H1 (cell line): ENCODE results near the gene CDH22. TPM values are rescaled to one million over a fixed set of nuclear protein-coding genes. Genes with fewer than 3 reads are reported as not detected.

ENCODE experiments used
- CTCF ChIA-PET: fragments of 300-600 bp; sonication (Branson Sonifier 250); formaldehyde crosslinking; loops from one replicate; lab custom pipeline; 2021; ENCODE audit not compliant: partially characterized antibody; lab: Charles Lee
- POLR2A ChIA-PET: fragments of 300-600 bp; sonication (Branson Sonifier 250); formaldehyde crosslinking; loops from one replicate; lab custom pipeline; 2021; ENCODE audit warnings: inconsistent platforms; ENCODE audit not compliant: partially characterized antibody; lab: Charles Lee
- DNase-seq, 2 experiments: peaks; one replicate each; pipeline versions ENCODE4 v3.0.0 to v3.0.0-alpha.2; 2010 to 2022; ENCODE audit warnings: low spot score in 2 of 2, low read depth in 1 of 2, mixed read lengths in 1 of 2
- FAIRE-seq: peaks from 2 replicates; lab custom pipeline; 2011; peaks lifted over from hg19 to GRCh38; lab: Jason Lieb, UNC
- H2AFZ ChIP-seq: 2 replicates; pipeline ENCODE4 v1.8.1; 2012; ENCODE audit warnings: low read length, inconsistent platforms
- H2AK5ac ChIP-seq: 2 replicates; pipeline ENCODE4 v1.6.1; 2013; ENCODE audit warnings: low read depth, low read length
- H2BK120ac ChIP-seq: replicated peaks from 2 replicates; pipeline ENCODE3; 2013; ENCODE audit warnings: low read depth, low read length, inconsistent platforms
- H2BK12ac ChIP-seq: 2 replicates; pipeline ENCODE4 v1.6.1; 2013; ENCODE audit warnings: low read depth, low read length
- H2BK15ac ChIP-seq: 2 replicates; pipeline ENCODE4 v1.6.1; 2013; ENCODE audit warnings: low read length
- H2BK20ac ChIP-seq: 2 replicates; pipeline ENCODE4 v1.6.1; 2013; ENCODE audit warnings: low read length
- H2BK5ac ChIP-seq: 2 replicates; pipeline ENCODE4 v1.6.1; 2013; ENCODE audit warnings: low read depth, low read length
- H3K14ac ChIP-seq: 2 replicates; pipeline ENCODE4 v1.6.1; 2013; ENCODE audit warnings: inconsistent platforms; ENCODE audit not compliant: insufficient read length
- H3K18ac ChIP-seq: 2 replicates; pipeline ENCODE4 v1.6.1; 2013; ENCODE audit warnings: low read length; ENCODE audit errors: extremely low read depth
- H3K23ac ChIP-seq: 2 replicates; pipeline ENCODE4 v1.6.1; 2013; ENCODE audit warnings: inconsistent platforms; ENCODE audit not compliant: insufficient read length
- H3K23me2 ChIP-seq: 2 replicates; pipeline ENCODE4 v1.6.1; 2013; ENCODE audit warnings: low read depth, low read length
- H3K27ac ChIP-seq: 2 replicates; pipeline ENCODE4 v1.6.1; 2011; ENCODE audit warnings: low read depth, low read length, inconsistent platforms
- H3K27me3 ChIP-seq, 4 experiments: replicated peaks in 1 of 4; 1 replicate in 1 of 4; 2 replicates in 3 of 4; pipeline versions ENCODE4 v1.6.1 to v1.8.1; 2011 to 2013; ENCODE audit warnings: low read length in 3 of 4, mild to moderate bottlenecking in 3 of 4, inconsistent platforms in 2 of 4, mixed read lengths in 2 of 4, moderate library complexity in 1 of 4; ENCODE audit not compliant: control insufficient read depth in 3 of 4, insufficient read depth in 3 of 4; ENCODE audit errors: extremely low read depth in 1 of 4
- H3K36me3 ChIP-seq, 4 experiments: 2 replicates each; pipeline versions ENCODE4 v1.6.1 to v1.8.1; 2011 to 2013; ENCODE audit warnings: mild to moderate bottlenecking in 4 of 4, low read length in 3 of 4, moderate library complexity in 2 of 4, control low read depth in 1 of 4, inconsistent platforms in 1 of 4; ENCODE audit not compliant: insufficient read depth in 4 of 4, control insufficient read depth in 2 of 4
- H3K4ac ChIP-seq: replicated peaks from 2 replicates; pipeline ENCODE3; 2013; ENCODE audit warnings: low read length, low read depth, mixed read lengths, inconsistent platforms; ENCODE audit not compliant: insufficient read length
- H3K4me1 ChIP-seq, 4 experiments: replicated peaks in 1 of 4; 1 replicate in 1 of 4; 2 replicates in 3 of 4; pipeline versions ENCODE4 v1.6.1 to v1.8.1; 2011 to 2013; ENCODE audit warnings: low read length in 3 of 4, inconsistent platforms in 2 of 4, mixed read lengths in 1 of 4; ENCODE audit not compliant: insufficient read depth in 4 of 4, control insufficient read depth in 3 of 4
- H3K4me2 ChIP-seq, 2 experiments: 2 replicates each; pipeline versions ENCODE4 v1.6.1 to v1.8.1; 2011 to 2013; ENCODE audit warnings: low read depth in 2 of 2, low read length in 2 of 2, control low read depth in 1 of 2, inconsistent platforms in 1 of 2, mild to moderate bottlenecking in 1 of 2; ENCODE audit not compliant: insufficient read depth in 1 of 2
- H3K4me3 ChIP-seq, 4 experiments: fragments of 200-600, 300-600 bp in 1 of 4; sonication (generic), shearing (Covaris generic), sonication (Bioruptor Twin) in 1 of 4; 2 replicates each; pipeline versions ENCODE4 v1.5.1 to v1.8.1; 2011 to 2016; ENCODE audit warnings: low read length in 4 of 4, low read depth in 3 of 4, control low read depth in 2 of 4, inconsistent platforms in 2 of 4, mild to moderate bottlenecking in 2 of 4, mixed read lengths in 1 of 4, moderate library complexity in 1 of 4; ENCODE audit not compliant: insufficient read depth in 2 of 4; ENCODE audit errors: extremely low read depth in 1 of 4
- H3K56ac ChIP-seq: replicated peaks from 2 replicates; pipeline ENCODE3; 2013; ENCODE audit warnings: low read depth, mild to moderate bottlenecking, mixed read lengths, low read length, inconsistent platforms; ENCODE audit not compliant: insufficient read length
- H3K79me1 ChIP-seq: 2 replicates; pipeline ENCODE4 v1.6.1; 2013; ENCODE audit warnings: low read depth, low read length, control low read depth
- H3K79me2 ChIP-seq, 2 experiments: 2 replicates each; pipeline versions ENCODE4 v1.6.1 to v1.8.1; 2012 to 2013; ENCODE audit warnings: low read length in 2 of 2, mild to moderate bottlenecking in 2 of 2, inconsistent platforms in 1 of 2; ENCODE audit not compliant: insufficient read depth in 2 of 2, control insufficient read depth in 1 of 2
- H3K9ac ChIP-seq, 4 experiments: replicated peaks in 1 of 4; 1 replicate in 1 of 4; 2 replicates in 3 of 4; pipeline versions ENCODE4 v1.6.1 to v1.8.1; 2011 to 2013; ENCODE audit warnings: low read depth in 3 of 4, low read length in 3 of 4, control low read depth in 2 of 4, mild to moderate bottlenecking in 2 of 4, moderate library complexity in 2 of 4, inconsistent platforms in 1 of 4; ENCODE audit errors: extremely low read depth in 1 of 4
- H3K9me3 ChIP-seq, 2 experiments: 2 replicates each; pipeline versions ENCODE4 v1.6.1 to v1.8.1; 2012 to 2013; ENCODE audit warnings: mild to moderate bottlenecking in 2 of 2, moderate library complexity in 2 of 2, control low read depth in 1 of 2, inconsistent platforms in 1 of 2, low read depth in 1 of 2, low read length in 1 of 2, mixed read lengths in 1 of 2; ENCODE audit not compliant: insufficient read depth in 2 of 2
- H4K20me1 ChIP-seq, 2 experiments: replicated peaks in 1 of 2; 2 replicates each; pipeline versions ENCODE3 to v1.8.1; 2011 to 2013; ENCODE audit warnings: inconsistent platforms in 2 of 2, low read length in 2 of 2, mild to moderate bottlenecking in 1 of 2; ENCODE audit not compliant: insufficient read depth in 2 of 2, control insufficient read depth in 1 of 2
- H4K5ac ChIP-seq: 2 replicates; pipeline ENCODE4 v1.6.1; 2013; ENCODE audit warnings: low read length, low read depth, mixed read lengths, inconsistent platforms; ENCODE audit not compliant: insufficient read length
- H4K8ac ChIP-seq: 2 replicates; pipeline ENCODE4 v1.8.0; 2013; ENCODE audit warnings: mild to moderate bottlenecking, moderate library complexity, low read length, inconsistent platforms; ENCODE audit not compliant: insufficient read depth; ENCODE audit errors: extremely low read depth
- H4K91ac ChIP-seq: replicated peaks from 2 replicates; pipeline ENCODE3; 2013; ENCODE audit warnings: low read length, mixed read lengths, inconsistent platforms; ENCODE audit not compliant: insufficient read length
- HDAC2 ChIP-seq, 2 experiments: fragments of 300-600 bp in 1 of 2; sonication (generic) in 1 of 2; IDR thresholded peaks; 2 replicates each; pipeline ENCODE4 v1.6.1; 2011 to 2012; ENCODE audit warnings: low read depth in 2 of 2, low read length in 2 of 2, mild to moderate bottlenecking in 2 of 2, moderate library complexity in 2 of 2, borderline replicate concordance in 1 of 2, inconsistent platforms in 1 of 2
- KDM1A ChIP-seq: fragments of 200-600, 300-600 bp; sonication (generic); IDR thresholded peaks from 2 replicates; pipeline ENCODE4 v1.7.1; 2016; ENCODE audit warnings: mild to moderate bottlenecking, low read length, borderline replicate concordance
- WGBS, 2 experiments: shearing (Covaris generic) in 1 of 2; methylation state at CpG; one replicate each; pipeline versions ENCODE4 v1.1.6 to v1.1.7; 2013 to 2015; ENCODE audit warnings: low lambda C conversion rate in 2 of 2, mixed read lengths in 2 of 2, inconsistent platforms in 1 of 2, low coverage in 1 of 2, missing lambda C conversion rate in 1 of 2; ENCODE audit not compliant: insufficient replicate concordance in 2 of 2, insufficient coverage in 1 of 2, insufficient read length in 1 of 2; ENCODE audit errors: extremely low coverage in 1 of 2, missing lambda C conversion rate in 1 of 2; 5-methylcytosine and 5-hydroxymethylcytosine counted together
- polyA plus RNA-seq, 7 experiments: library from polyadenylated mRNA; depleted of rRNA in 3 of 7; stranded (reverse) in 5 of 7; unstranded in 2 of 7; fragments of >200 nt in 5 of 7; fragments of 200-250 nt in 2 of 7; gene quantifications; 1 replicate in 5 of 7; 2 replicates in 1 of 7; 4 replicates in 1 of 7; pipeline versions ENCODE4 v1.2.1 to v1.2.3, GENCODE V29; 2011 to 2013; ENCODE audit warnings: missing spikeins in 2 of 7, mixed read lengths in 2 of 7
- total RNA-seq: library from RNA; stranded (reverse); fragmentation: NEBNext Ultra II Directional; extraction: Animal tissue kit (Norgen Biotek cat#: 25700); gene quantifications from 2 replicates; pipeline ENCODE4 v1.2.1, GENCODE V29; 2021

CDH22 gene
- total and polyA plus RNA-seq, 2 of the 8 experiments (the other 6 are each of a cell fraction or from before 2014, with no cell fraction given): 0.35 to 0.39 TPM

DNA sequence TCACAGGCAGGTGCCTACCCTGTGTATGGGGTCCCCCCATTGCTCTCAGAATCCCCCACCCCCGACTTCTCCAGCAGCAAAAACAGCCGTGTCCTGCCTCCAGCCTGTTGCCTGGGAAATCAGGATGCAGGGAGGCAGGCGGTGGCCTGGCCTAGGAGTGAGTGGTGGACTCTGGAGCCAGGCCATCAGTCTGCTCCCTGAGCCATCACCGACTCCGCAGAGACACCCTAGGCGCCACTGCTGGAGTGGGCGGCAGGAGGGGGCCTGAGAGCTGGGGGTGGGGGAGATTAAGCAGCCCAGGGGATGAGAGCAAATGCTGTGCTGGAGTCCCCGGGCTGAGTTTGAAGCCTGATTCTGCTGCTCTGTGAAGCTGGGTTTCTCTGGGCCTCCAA lies 97.0 kb downstream of the CDH22 start:
- Histone ChIP-seq H3K14ac (no peak overlapping the region), H2BK12ac (no peak overlapping the region), H3K27ac (no peak overlapping the region), H3K79me1 (no peaks in the 10 kb centered on the region), H3K9me3 (no peaks in the 10 kb centered on the region), H3K9ac (no peak overlapping the region), H2BK120ac (no peak overlapping the region), H4K20me1 (no peaks in the 10 kb centered on the region), H3K18ac (no peak overlapping the region), H2AK5ac (no peak overlapping the region), H3K4ac (no peak overlapping the region), H4K91ac (no peak overlapping the region), H2BK20ac (0 out of 2 replicates have a peak overlapping the region, but pooled peaks have one; percentile 77), H3K23me2 (no peaks in the 10 kb centered on the region), H3K36me3 (no peaks in the 10 kb centered on the region), H2BK5ac (no peak overlapping the region), H3K23ac (no peak overlapping the region), H3K4me2 (no peak overlapping the region), H3K79me2 (no peaks in the 10 kb centered on the region), H3K27me3 (no peaks in the 10 kb centered on the region; a peak in 2 of 7 replicates), H4K5ac (no peak overlapping the region), H3K4me1 (peaks cover 0 to 15% (median 10%) of the 10 kb centered on the region in 4 experiments; a peak in 6 of 7 replicates), H3K4me3 (no peak overlapping the region), H3K56ac (no peak overlapping the region), H2AFZ (no peak overlapping the region), H4K8ac (no peak overlapping the region), H2BK15ac (no peak overlapping the region)
- 82% methylated on average over 7 of the region's 8 CpGs; no CpG with 5 or more reads in 1 of the 2 experiments for WGBS, 2 experiments
- DNase-seq (no peak), FAIRE-seq (no peak)
- ChIA-PET CTCF (interaction anchor here (0.5 to 3.4 kb wide), 11 partner anchors 15 to 153 kb away, joined by 3 to 15 read pairs (median 3); no protein-coding TSS in a partner anchor), POLR2A (interaction anchor here (0.6 kb wide), 1 partner anchor 11 kb away, joined by 4 read pairs; no protein-coding TSS in a partner anchor)
- TF ChIP-seq HDAC2 (IDR thresholded peaks at IDR 0.05; ENCODE audit: borderline replicate concordance in 1 of 2, low read depth in 2 of 2, low read length in 2 of 2): no peak
- 0 out of 2 replicates have a peak, but pooled peaks have one; percentile 25 for TF ChIP-seq KDM1A
